ENCODE results near the gene AMZ2. TPM values are rescaled to one million over a fixed set of nuclear protein-coding genes. Genes with fewer than 3 reads are reported as not detected.
"Not testable (repeated sequence)": the region's sequence is repeated elsewhere in the genome, so short reads cannot be mapped to it uniquely, and the experiment has no call there.

AMZ2 gene
- polyA plus RNA-seq, 1 donor (not counting 4 experiments of a cell fraction or from before 2014, with no cell fraction given): 123 TPM

- no peaks in the 10 kb centered on the region for H3K4me1 ChIP-seq (ENCODE audit: control insufficient read depth, extremely low read depth, insufficient read depth, low read length)
- no peaks in the 10 kb centered on the region for H3K79me2 ChIP-seq (ENCODE audit: control insufficient read depth, insufficient read depth, low read length)
- FAIRE-seq (no peak), DNase-seq (ENCODE audit: low read depth, low spot score) (no peak)
- H3K9me3 ChIP-seq (ENCODE audit: control insufficient read depth, low read depth, low read length): no peaks in the 10 kb centered on the region
- no peak overlapping the region for H3K27ac ChIP-seq (ENCODE audit: control insufficient read depth, insufficient read depth, low read length)
- TF ChIP-seq CTCF (optimal IDR thresholded peaks at IDR 0.05 in 1 of 3, IDR thresholded peaks at IDR 0.05 in 1 of 3, conservative IDR thresholded peaks at IDR 0.05 in 1 of 3; ENCODE audit: extremely low read depth in 1 of 3, insufficient read depth in 2 of 3, low read length in 3 of 3) (no peak), EZH2 (IDR thresholded peaks at IDR 0.05; ENCODE audit: low read length) (no peak)
- H3K9ac ChIP-seq (ENCODE audit: control insufficient read depth, extremely low read depth, insufficient read depth, low read length): no peak overlapping the region
- H3K4me3 ChIP-seq (ENCODE audit: control insufficient read depth in 2 of 3, extremely low read depth in 1 of 3, insufficient read depth in 2 of 3, low read depth in 1 of 3, low read length in 3 of 3): no peak overlapping the region
- H3K9me1 ChIP-seq (ENCODE audit: control insufficient read depth, extremely low read depth, insufficient read depth, low read length): no peaks in the 10 kb centered on the region
- no peaks in the 10 kb centered on the region for H3K27me3 ChIP-seq (ENCODE audit: control insufficient read depth, extremely low read depth, insufficient read depth, low read length)
- H2AFZ ChIP-seq (ENCODE audit: control insufficient read depth, low read length): no peak overlapping the region
- no peaks in the 10 kb centered on the region for H4K20me1 ChIP-seq (ENCODE audit: control insufficient read depth, extremely low read depth, insufficient read depth, low read length)
- H3K36me3 ChIP-seq (ENCODE audit: control insufficient read depth in 2 of 2, extremely low read depth in 1 of 2, insufficient read depth in 2 of 2, low read length in 2 of 2): no peaks in the 10 kb centered on the region
- dilution Hi-C loops (cut with MboI; ENCODE audit: extremely low pct_ligation_motif_present, low sequenced_read_pairs): no loop called here
- H3K4me2 ChIP-seq (ENCODE audit: control insufficient read depth, extremely low read depth, insufficient read depth, low read depth, low read length): no peak overlapping the region
Measured at GRCh38 chr17:68221786-68222185, 26.1 kb upstream of the AMZ2 start.

- DNase-seq (ENCODE audit: low read depth, low spot score) (no peak), FAIRE-seq (no peak)
- TF ChIP-seq CTCF (optimal IDR thresholded peaks at IDR 0.05 in 1 of 3, IDR thresholded peaks at IDR 0.05 in 1 of 3, conservative IDR thresholded peaks at IDR 0.05 in 1 of 3; ENCODE audit: extremely low read depth in 1 of 3, insufficient read depth in 2 of 3, low read length in 3 of 3) (no peak), EZH2 (IDR thresholded peaks at IDR 0.05; ENCODE audit: low read length) (no peak)
- H3K4me1 ChIP-seq (ENCODE audit: control insufficient read depth, extremely low read depth, insufficient read depth, low read length): no peaks in the 10 kb centered on the region
- no peaks in the 10 kb centered on the region for H3K27me3 ChIP-seq (ENCODE audit: control insufficient read depth, extremely low read depth, insufficient read depth, low read length)
- no peaks in the 10 kb centered on the region for H3K36me3 ChIP-seq (ENCODE audit: control insufficient read depth in 2 of 2, extremely low read depth in 1 of 2, insufficient read depth in 2 of 2, low read length in 2 of 2)
- H2AFZ ChIP-seq (ENCODE audit: control insufficient read depth, low read length): no peak overlapping the region
- no peaks in the 10 kb centered on the region for H3K9me3 ChIP-seq (ENCODE audit: control insufficient read depth, low read depth, low read length)
- no peak overlapping the region for H3K4me3 ChIP-seq (ENCODE audit: control insufficient read depth in 2 of 3, extremely low read depth in 1 of 3, insufficient read depth in 2 of 3, low read depth in 1 of 3, low read length in 3 of 3)
- no peak overlapping the region for H3K27ac ChIP-seq (ENCODE audit: control insufficient read depth, insufficient read depth, low read length)
- H3K4me2 ChIP-seq (ENCODE audit: control insufficient read depth, extremely low read depth, insufficient read depth, low read depth, low read length): no peak overlapping the region
- no peak overlapping the region for H3K9ac ChIP-seq (ENCODE audit: control insufficient read depth, extremely low read depth, insufficient read depth, low read length)
- no peaks in the 10 kb centered on the region for H4K20me1 ChIP-seq (ENCODE audit: control insufficient read depth, extremely low read depth, insufficient read depth, low read length)
- no peaks in the 10 kb centered on the region for H3K9me1 ChIP-seq (ENCODE audit: control insufficient read depth, extremely low read depth, insufficient read depth, low read length)
- no peaks in the 10 kb centered on the region for H3K79me2 ChIP-seq (ENCODE audit: control insufficient read depth, insufficient read depth, low read length)
- dilution Hi-C loops (cut with MboI; ENCODE audit: extremely low pct_ligation_motif_present, low sequenced_read_pairs): no loop called here
Measured at GRCh38 chr17:68222606-68223005, 25.2 kb upstream of the AMZ2 start.

- H3K4me2 ChIP-seq (ENCODE audit: control insufficient read depth, extremely low read depth, insufficient read depth, low read depth, low read length); H3K4me3 ChIP-seq (ENCODE audit: control insufficient read depth in 2 of 3, extremely low read depth in 1 of 3, insufficient read depth in 2 of 3, low read depth in 1 of 3, low read length in 3 of 3); H3K9me1 ChIP-seq (ENCODE audit: control insufficient read depth, extremely low read depth, insufficient read depth, low read length); H3K9me3 ChIP-seq (ENCODE audit: control insufficient read depth, low read depth, low read length); H3K27me3 ChIP-seq (ENCODE audit: control insufficient read depth, extremely low read depth, insufficient read depth, low read length); H4K20me1 ChIP-seq (ENCODE audit: control insufficient read depth, extremely low read depth, insufficient read depth, low read length); H3K27ac ChIP-seq (ENCODE audit: control insufficient read depth, insufficient read depth, low read length); H3K79me2 ChIP-seq (ENCODE audit: control insufficient read depth, insufficient read depth, low read length); dilution Hi-C loops (cut with MboI; ENCODE audit: extremely low pct_ligation_motif_present, low sequenced_read_pairs); H2AFZ ChIP-seq (ENCODE audit: control insufficient read depth, low read length); H3K4me1 ChIP-seq (ENCODE audit: control insufficient read depth, extremely low read depth, insufficient read depth, low read length); DNase-seq (ENCODE audit: low read depth, low spot score); H3K9ac ChIP-seq (ENCODE audit: control insufficient read depth, extremely low read depth, insufficient read depth, low read length); FAIRE-seq; H3K36me3 ChIP-seq (ENCODE audit: control insufficient read depth in 2 of 2, extremely low read depth in 1 of 2, insufficient read depth in 2 of 2, low read length in 2 of 2): not testable (repeated sequence)
Measured at GRCh38 chr17:68225055-68225454, 22.8 kb upstream of the AMZ2 start.

- not testable (repeated sequence) for H3K27ac ChIP-seq (ENCODE audit: control insufficient read depth, insufficient read depth, low read length)
Measured at GRCh38 chr17:68228039-68228680, 19.7 kb upstream of the AMZ2 start.

More at GRCh38 chr17:68228039-68228680, 19.7 kb upstream of the AMZ2 start:
- H3K9me3 ChIP-seq (ENCODE audit: control insufficient read depth, low read depth, low read length); H3K4me3 ChIP-seq (ENCODE audit: control insufficient read depth in 2 of 3, extremely low read depth in 1 of 3, insufficient read depth in 2 of 3, low read depth in 1 of 3, low read length in 3 of 3); FAIRE-seq; H3K36me3 ChIP-seq (ENCODE audit: control insufficient read depth in 2 of 2, extremely low read depth in 1 of 2, insufficient read depth in 2 of 2, low read length in 2 of 2); H3K79me2 ChIP-seq (ENCODE audit: control insufficient read depth, insufficient read depth, low read length); dilution Hi-C loops (cut with MboI; ENCODE audit: extremely low pct_ligation_motif_present, low sequenced_read_pairs); H3K4me2 ChIP-seq (ENCODE audit: control insufficient read depth, extremely low read depth, insufficient read depth, low read depth, low read length); DNase-seq (ENCODE audit: low read depth, low spot score); H3K9me1 ChIP-seq (ENCODE audit: control insufficient read depth, extremely low read depth, insufficient read depth, low read length); H2AFZ ChIP-seq (ENCODE audit: control insufficient read depth, low read length); H4K20me1 ChIP-seq (ENCODE audit: control insufficient read depth, extremely low read depth, insufficient read depth, low read length); H3K9ac ChIP-seq (ENCODE audit: control insufficient read depth, extremely low read depth, insufficient read depth, low read length); H3K27me3 ChIP-seq (ENCODE audit: control insufficient read depth, extremely low read depth, insufficient read depth, low read length): not testable (repeated sequence)
- peaks cover 16% of the 10 kb centered on the region for H3K4me1 ChIP-seq (ENCODE audit: control insufficient read depth, extremely low read depth, insufficient read depth, low read length)
